Measurements from ENCODE around the gene ZBTB21. TPM values are rescaled to one million over a fixed set of nuclear protein-coding genes. Genes with fewer than 3 reads are reported as not detected.

The ZBTB21 gene
- total RNA-seq, 1 donor from 2014 or later = 6.6 TPM

GRCh38 chr21:42042651-42043050 lies 32.5 kb upstream of the ZBTB21 start:
- H3K4me3 ChIP-seq (ENCODE audit: low read depth, low read length) = no peak overlapping the region
- H3K27me3 ChIP-seq (ENCODE audit: control insufficient read depth, insufficient read depth, low read length) = no peaks in the 10 kb centered on the region
- FAIRE-seq = no peak
- no peak for DNase-seq (ENCODE audit: low read depth)
- TF ChIP-seq, protein P1, sequence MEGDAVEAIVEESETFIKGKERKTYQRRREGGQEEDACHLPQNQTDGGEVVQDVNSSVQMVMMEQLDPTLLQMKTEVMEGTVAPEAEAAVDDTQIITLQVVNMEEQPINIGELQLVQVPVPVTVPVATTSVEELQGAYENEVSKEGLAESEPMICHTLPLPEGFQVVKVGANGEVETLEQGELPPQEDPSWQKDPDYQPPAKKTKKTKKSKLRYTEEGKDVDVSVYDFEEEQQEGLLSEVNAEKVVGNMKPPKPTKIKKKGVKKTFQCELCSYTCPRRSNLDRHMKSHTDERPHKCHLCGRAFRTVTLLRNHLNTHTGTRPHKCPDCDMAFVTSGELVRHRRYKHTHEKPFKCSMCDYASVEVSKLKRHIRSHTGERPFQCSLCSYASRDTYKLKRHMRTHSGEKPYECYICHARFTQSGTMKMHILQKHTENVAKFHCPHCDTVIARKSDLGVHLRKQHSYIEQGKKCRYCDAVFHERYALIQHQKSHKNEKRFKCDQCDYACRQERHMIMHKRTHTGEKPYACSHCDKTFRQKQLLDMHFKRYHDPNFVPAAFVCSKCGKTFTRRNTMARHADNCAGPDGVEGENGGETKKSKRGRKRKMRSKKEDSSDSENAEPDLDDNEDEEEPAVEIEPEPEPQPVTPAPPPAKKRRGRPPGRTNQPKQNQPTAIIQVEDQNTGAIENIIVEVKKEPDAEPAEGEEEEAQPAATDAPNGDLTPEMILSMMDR (IDR thresholded peaks at IDR 0.05; ENCODE audit: insufficient read depth, low read length, severe bottlenecking) = no peak
- no peaks in the 10 kb centered on the region for H3K36me3 ChIP-seq (ENCODE audit: control insufficient read depth, insufficient read depth, low read length)

GRCh38 chr21:42041711-42042110 lies 31.6 kb upstream of the ZBTB21 start:
- H3K27me3 ChIP-seq (ENCODE audit: control insufficient read depth, insufficient read depth, low read length) = no peaks in the 10 kb centered on the region
- FAIRE-seq (no peak), DNase-seq (ENCODE audit: low read depth) (no peak)
- TF ChIP-seq, protein P1 (IDR thresholded peaks at IDR 0.05; ENCODE audit: insufficient read depth, low read length, severe bottlenecking) = no peak
- H3K36me3 ChIP-seq (ENCODE audit: control insufficient read depth, insufficient read depth, low read length) = no peaks in the 10 kb centered on the region
- H3K4me3 ChIP-seq (ENCODE audit: low read depth, low read length) = no peak overlapping the region

DNA sequence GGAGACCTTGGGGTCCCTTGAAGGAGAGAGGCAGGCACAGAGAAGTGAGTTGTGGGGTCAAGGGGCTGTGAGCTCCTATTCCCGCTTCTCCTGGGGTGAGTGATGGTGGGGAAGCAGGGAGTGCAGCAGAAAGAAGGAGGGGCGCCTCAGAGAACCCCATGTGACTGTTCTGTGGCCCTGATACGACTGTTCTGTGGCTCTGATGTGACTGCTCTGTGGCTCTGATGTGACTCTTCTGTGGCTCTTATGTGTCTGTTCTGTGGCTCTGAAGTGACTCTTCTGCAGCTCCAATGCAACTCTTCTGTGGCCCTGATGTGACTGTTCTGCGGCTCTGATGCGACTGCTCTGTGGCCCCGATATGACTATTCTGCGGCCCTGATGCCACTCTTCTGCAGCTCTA lies 31.1 kb upstream of the ZBTB21 start:
- FAIRE-seq (no peak), DNase-seq (ENCODE audit: low read depth) (no peak)
- Histone ChIP-seq H3K36me3 (ENCODE audit: control insufficient read depth, insufficient read depth, low read length) (no peaks in the 10 kb centered on the region), H3K4me3 (ENCODE audit: low read depth, low read length) (no peak overlapping the region), H3K27me3 (ENCODE audit: control insufficient read depth, insufficient read depth, low read length) (no peaks in the 10 kb centered on the region)
- TF ChIP-seq, protein P1 (IDR thresholded peaks at IDR 0.05; ENCODE audit: insufficient read depth, low read length, severe bottlenecking) = no peak

DNA sequence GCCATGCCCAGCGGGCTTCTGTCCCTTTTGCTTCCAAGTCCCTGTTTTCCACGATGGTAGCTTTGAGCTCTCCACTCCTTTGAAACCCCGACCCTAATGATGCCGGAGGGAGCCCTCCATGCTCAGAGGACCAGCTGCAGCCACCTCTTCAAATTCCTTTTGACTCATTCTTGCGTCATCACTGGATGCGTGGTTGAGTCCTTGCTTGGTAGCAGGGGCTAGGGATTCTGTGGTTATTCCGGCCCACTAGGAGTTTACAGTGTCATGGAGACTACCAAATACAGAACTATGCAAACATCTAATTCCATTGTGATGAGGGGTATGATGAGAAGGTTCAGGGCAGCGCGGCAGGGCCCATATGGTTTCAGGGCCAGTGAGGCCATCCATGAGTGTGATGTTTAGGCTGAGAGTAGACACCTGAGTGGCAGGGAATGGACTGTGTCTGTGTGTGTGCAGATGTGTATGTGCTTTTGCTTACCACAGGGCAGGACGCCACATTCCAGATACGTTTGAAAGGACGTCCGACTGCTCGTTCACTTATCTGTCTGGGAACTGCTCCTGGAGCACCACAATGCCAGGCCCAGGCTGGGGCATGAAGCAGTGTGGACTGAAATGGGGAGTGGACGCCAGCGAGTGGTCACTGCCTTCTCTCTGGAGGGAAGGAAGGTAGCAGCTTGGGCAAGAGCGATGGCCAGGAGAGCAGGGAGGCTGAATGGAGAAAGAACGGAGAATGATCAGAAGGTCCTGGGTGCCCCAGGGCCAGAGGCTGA lies 30.4 kb upstream of the ZBTB21 start:
- no peak overlapping the region for H3K4me3 ChIP-seq (ENCODE audit: low read depth, low read length)
- TF ChIP-seq, protein P1 (IDR thresholded peaks at IDR 0.05; ENCODE audit: insufficient read depth, low read length, severe bottlenecking) = no peak
- peak; percentile 93 for FAIRE-seq

GRCh38 chr21:42039911-42040351 lies 29.8 kb upstream of the ZBTB21 start:
- H3K4me3 ChIP-seq (ENCODE audit: low read depth, low read length) = no peak overlapping the region
- FAIRE-seq (no peak), DNase-seq (ENCODE audit: low read depth) (no peak)
- H3K27me3 ChIP-seq (ENCODE audit: control insufficient read depth, insufficient read depth, low read length) = no peaks in the 10 kb centered on the region
- TF ChIP-seq, protein P1 (IDR thresholded peaks at IDR 0.05; ENCODE audit: insufficient read depth, low read length, severe bottlenecking) = no peak
- no peaks in the 10 kb centered on the region for H3K36me3 ChIP-seq (ENCODE audit: control insufficient read depth, insufficient read depth, low read length)

More for the DNA sequence above, 30.4 kb upstream of the ZBTB21 start:
- H3K27me3 ChIP-seq (ENCODE audit: control insufficient read depth, insufficient read depth, low read length) = no peaks in the 10 kb centered on the region
- H3K36me3 ChIP-seq (ENCODE audit: control insufficient read depth, insufficient read depth, low read length) = no peaks in the 10 kb centered on the region
- DNase-seq (ENCODE audit: low read depth) = peak; percentile 98

All from bronchial epithelial cell (primary cell).